ENCODE results near the gene IGFBP5.

The IGFBP5 gene

GRCh38 chr2:216739035-216739434 lies 43.7 kb upstream of the IGFBP5 start:
- TF ChIP-seq, protein P1, sequence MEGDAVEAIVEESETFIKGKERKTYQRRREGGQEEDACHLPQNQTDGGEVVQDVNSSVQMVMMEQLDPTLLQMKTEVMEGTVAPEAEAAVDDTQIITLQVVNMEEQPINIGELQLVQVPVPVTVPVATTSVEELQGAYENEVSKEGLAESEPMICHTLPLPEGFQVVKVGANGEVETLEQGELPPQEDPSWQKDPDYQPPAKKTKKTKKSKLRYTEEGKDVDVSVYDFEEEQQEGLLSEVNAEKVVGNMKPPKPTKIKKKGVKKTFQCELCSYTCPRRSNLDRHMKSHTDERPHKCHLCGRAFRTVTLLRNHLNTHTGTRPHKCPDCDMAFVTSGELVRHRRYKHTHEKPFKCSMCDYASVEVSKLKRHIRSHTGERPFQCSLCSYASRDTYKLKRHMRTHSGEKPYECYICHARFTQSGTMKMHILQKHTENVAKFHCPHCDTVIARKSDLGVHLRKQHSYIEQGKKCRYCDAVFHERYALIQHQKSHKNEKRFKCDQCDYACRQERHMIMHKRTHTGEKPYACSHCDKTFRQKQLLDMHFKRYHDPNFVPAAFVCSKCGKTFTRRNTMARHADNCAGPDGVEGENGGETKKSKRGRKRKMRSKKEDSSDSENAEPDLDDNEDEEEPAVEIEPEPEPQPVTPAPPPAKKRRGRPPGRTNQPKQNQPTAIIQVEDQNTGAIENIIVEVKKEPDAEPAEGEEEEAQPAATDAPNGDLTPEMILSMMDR (IDR thresholded peaks at IDR 0.05): no peak
- no peaks in the 10 kb centered on the region for H3K36me3 ChIP-seq
- peaks cover 0 to 13% (median 6%) of the 10 kb centered on the region in 4 donors for H3K4me1 ChIP-seq
- no peak for DNase-seq
- no peak overlapping the region for H3K4me3 ChIP-seq
- intact Hi-C loops (cut with DNase I; ENCODE audit: low total_unique reads): no loop called here
- no peak overlapping the region for H3K27ac ChIP-seq
- H3K27me3 ChIP-seq: no peaks in the 10 kb centered on the region
- H3K9me3 ChIP-seq: no peaks in the 10 kb centered on the region

DNA sequence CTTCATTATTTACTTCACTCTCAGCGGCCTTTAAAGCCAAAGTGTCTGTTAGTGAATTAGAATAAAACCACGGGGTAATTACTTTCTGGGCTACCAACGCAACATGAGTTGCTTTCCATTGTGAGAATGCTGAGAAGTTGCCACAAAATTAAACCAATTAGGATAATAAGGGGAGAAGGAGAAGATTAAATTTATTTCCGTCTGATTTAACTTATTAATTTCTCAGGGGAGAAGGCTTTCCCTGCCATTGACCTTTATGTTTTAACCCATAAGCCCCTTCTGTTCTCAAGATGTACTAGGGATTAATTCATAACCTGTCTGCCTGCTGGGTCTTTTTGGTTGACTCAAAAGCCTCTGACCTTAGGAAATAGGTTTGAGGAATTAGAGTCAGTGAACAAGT lies 42.3 kb upstream of the IGFBP5 start:
- Histone ChIP-seq H3K4me3 (no peak overlapping the region), H3K36me3 (no peaks in the 10 kb centered on the region), H3K4me1 (peaks cover 0 to 13% (median 6%) of the 10 kb centered on the region in 4 donors), H3K27ac (no peak overlapping the region), H3K27me3 (no peaks in the 10 kb centered on the region), H3K9me3 (no peaks in the 10 kb centered on the region)
- TF ChIP-seq, protein P1 (IDR thresholded peaks at IDR 0.05): no peak
- no peak for DNase-seq
- intact Hi-C loops (cut with DNase I; ENCODE audit: low total_unique reads): no loop called here

- H3K27ac ChIP-seq: no peak overlapping the region
- no peaks in the 10 kb centered on the region for H3K36me3 ChIP-seq
- no peak overlapping the region for H3K4me3 ChIP-seq
- intact Hi-C loops (cut with DNase I; ENCODE audit: low total_unique reads): no loop called here
- peaks cover 0 to 13% (median 6%) of the 10 kb centered on the region in 4 donors for H3K4me1 ChIP-seq
- H3K9me3 ChIP-seq: no peaks in the 10 kb centered on the region
- TF ChIP-seq, protein P1 (IDR thresholded peaks at IDR 0.05): no peak
- no peaks in the 10 kb centered on the region for H3K27me3 ChIP-seq
- peak in 1 of 2 donors; percentile 13 for DNase-seq
Measured at GRCh38 chr2:216736326-216736725, 41.0 kb upstream of the IGFBP5 start.

DNA sequence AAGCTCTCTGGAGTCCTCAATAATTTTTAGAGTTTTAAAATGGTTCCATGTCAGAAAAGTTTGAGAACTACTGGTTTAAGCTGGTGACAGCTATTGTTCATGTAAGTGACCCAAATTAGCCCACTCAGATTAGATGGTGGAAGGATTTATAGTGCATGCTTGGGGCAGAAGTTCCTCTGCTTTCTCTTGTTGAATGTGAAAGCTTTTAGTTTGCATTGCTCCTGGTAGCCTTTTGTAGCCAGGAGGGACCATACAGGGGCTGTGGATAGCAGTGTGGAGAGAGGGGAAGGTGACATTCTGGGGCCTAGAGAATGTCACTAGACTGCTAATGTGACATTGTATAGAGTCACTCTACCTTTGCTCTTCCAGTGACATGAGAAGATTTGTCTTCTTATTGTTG lies 40.3 kb upstream of the IGFBP5 start:
- DNase-seq: no peak
- no peaks in the 10 kb centered on the region for H3K9me3 ChIP-seq
- no peak overlapping the region for H3K27ac ChIP-seq
- no peaks in the 10 kb centered on the region for H3K27me3 ChIP-seq
- no peak overlapping the region for H3K4me3 ChIP-seq
- peaks cover 0 to 7% (median 3%) of the 10 kb centered on the region in 4 donors for H3K4me1 ChIP-seq
- intact Hi-C loops (cut with DNase I; ENCODE audit: low total_unique reads): no loop called here
- no peaks in the 10 kb centered on the region for H3K36me3 ChIP-seq
- TF ChIP-seq, protein P1 (IDR thresholded peaks at IDR 0.05): no peak

GRCh38 chr2:216735086-216735485 lies 39.7 kb upstream of the IGFBP5 start:
- Histone ChIP-seq H3K27ac (no peak overlapping the region), H3K27me3 (no peaks in the 10 kb centered on the region), H3K4me3 (no peak overlapping the region), H3K9me3 (no peaks in the 10 kb centered on the region), H3K36me3 (no peaks in the 10 kb centered on the region), H3K4me1 (peaks cover 0 to 3% (median under 1%) of the 10 kb centered on the region in 4 donors)
- TF ChIP-seq, protein P1 (IDR thresholded peaks at IDR 0.05): no peak
- intact Hi-C loops (cut with DNase I; ENCODE audit: low total_unique reads): no loop called here
- DNase-seq: peak in 1 of 2 donors; percentile 44

- DNase-seq: no peak
- Histone ChIP-seq H3K27me3 (no peaks in the 10 kb centered on the region), H3K4me3 (no peak overlapping the region), H3K36me3 (no peaks in the 10 kb centered on the region), H3K9me3 (no peaks in the 10 kb centered on the region), H3K27ac (no peak overlapping the region), H3K4me1 (no peaks in the 10 kb centered on the region)
- intact Hi-C loops (cut with DNase I; ENCODE audit: low total_unique reads): no loop called here
- TF ChIP-seq, protein P1 (IDR thresholded peaks at IDR 0.05): no peak
Measured at GRCh38 chr2:216733046-216733445, 37.7 kb upstream of the IGFBP5 start.

Measured in tibial artery (tissue), 4 donors.